Adrenal gland (tissue), 5 donors: Measurements from ENCODE around the gene SLC15A1.

Experiments used
- CTCF ChIP-seq, 6 experiments: fragments of 450-650 bp in 4 of 6; fragments of 200-600 bp in 2 of 6; sonication (generic) in 1 of 6; IDR thresholded peaks; 1 replicate in 5 of 6; 2 replicates in 1 of 6; pipeline versions ENCODE4 v1.5.1 to v1.8.0; 2016 to 2021; ENCODE audit warnings: antibody characterized with exemption in 6 of 6, mild to moderate bottlenecking in 2 of 6, moderate library complexity in 1 of 6
- POLR2A ChIP-seq, 2 donors: fragments of 450-650 bp; IDR thresholded peaks; one replicate each; pipeline ENCODE4 v1.6.1; 2017; ENCODE audit warnings: antibody characterized with exemption in 2 of 2, mild to moderate bottlenecking in 2 of 2, moderate library complexity in 1 of 2
- donor health status: DM: no; HTN: no; CAD: no.

GRCh38 chr13:98651744-98652143, 100.7 kb downstream of the SLC15A1 start:
- TF ChIP-seq CTCF (IDR thresholded peaks at IDR 0.05) (no peak), POLR2A (IDR thresholded peaks at IDR 0.05) (no peak)
